HEK293 (cell line): Measurements from ENCODE around the gene NPHP1.

Experiments used
- SP7 ChIP-seq: fragments of 450-650 bp; formaldehyde crosslinking; IDR thresholded peaks from 2 replicates; pipeline ENCODE4 v1.5.1; 2016; ENCODE audit warnings: missing biosample characterization, missing genetic modification characterization
- ZNF302 ChIP-seq: fragments of 450-650 bp; formaldehyde crosslinking; IDR thresholded peaks from 2 replicates; pipeline ENCODE4 v1.5.1; 2016; ENCODE audit warnings: missing biosample characterization, missing genetic modification characterization, low read depth
- TF ChIP-seq, protein P1 (sequence below): fragments of 450-650 bp; formaldehyde crosslinking; IDR thresholded peaks from 2 replicates; pipeline ENCODE4 v1.5.1; 2016; ENCODE audit warnings: missing biosample characterization, missing genetic modification characterization
- TF ChIP-seq, protein P2 (sequence below): fragments of 450-650 bp; formaldehyde crosslinking; IDR thresholded peaks from 2 replicates; pipeline ENCODE4 v1.5.1; 2016; ENCODE audit warnings: missing biosample characterization, missing genetic modification characterization
- TF ChIP-seq, protein P3 (sequence below): fragments of 450-650 bp; formaldehyde crosslinking; IDR thresholded peaks from 2 replicates; pipeline ENCODE4 v1.5.1; 2016; ENCODE audit warnings: missing biosample characterization, missing genetic modification characterization
- TF ChIP-seq, protein P4 (sequence below): fragments of 450-650 bp; formaldehyde crosslinking; IDR thresholded peaks from 2 replicates; pipeline ENCODE4 v1.5.1; 2016; ENCODE audit warnings: missing biosample characterization, missing genetic modification characterization

DNA sequence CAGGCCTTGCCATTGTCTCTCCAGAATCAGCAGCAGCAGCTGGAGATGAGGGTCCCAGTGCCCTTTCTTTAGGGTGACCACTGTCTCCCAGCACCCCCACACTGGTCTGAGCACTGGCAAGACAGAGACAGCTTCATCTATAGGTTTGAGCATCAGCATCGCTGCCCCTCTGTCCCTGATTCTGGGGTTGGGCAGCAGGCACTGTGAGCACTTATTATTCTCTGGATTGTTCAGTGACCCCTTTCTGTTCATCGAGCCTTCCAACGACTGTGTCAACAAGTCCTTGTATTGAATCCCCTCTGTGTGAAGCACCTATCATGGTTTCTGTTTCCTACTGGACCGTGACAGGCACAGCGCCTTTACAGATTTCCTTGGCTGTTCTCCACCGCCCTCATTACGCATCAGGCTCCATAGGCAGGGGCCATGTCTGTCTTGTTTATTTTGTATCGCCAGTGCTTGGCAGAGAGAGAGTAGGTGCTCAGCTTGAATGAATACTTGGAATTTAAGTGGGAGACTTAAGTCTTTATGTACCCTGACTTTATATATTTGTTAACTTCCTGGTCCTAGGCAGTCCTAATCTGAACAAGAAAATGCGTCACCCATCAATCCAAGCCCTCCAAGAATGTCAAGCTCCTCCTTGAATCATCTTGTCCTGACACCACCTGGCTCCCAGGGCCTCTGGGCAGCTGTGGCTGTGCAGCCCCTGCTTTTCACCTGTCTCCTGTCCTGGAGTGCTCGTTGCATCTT, 100.6 kb downstream of the NPHP1 start:
- TF ChIP-seq, protein P1, sequence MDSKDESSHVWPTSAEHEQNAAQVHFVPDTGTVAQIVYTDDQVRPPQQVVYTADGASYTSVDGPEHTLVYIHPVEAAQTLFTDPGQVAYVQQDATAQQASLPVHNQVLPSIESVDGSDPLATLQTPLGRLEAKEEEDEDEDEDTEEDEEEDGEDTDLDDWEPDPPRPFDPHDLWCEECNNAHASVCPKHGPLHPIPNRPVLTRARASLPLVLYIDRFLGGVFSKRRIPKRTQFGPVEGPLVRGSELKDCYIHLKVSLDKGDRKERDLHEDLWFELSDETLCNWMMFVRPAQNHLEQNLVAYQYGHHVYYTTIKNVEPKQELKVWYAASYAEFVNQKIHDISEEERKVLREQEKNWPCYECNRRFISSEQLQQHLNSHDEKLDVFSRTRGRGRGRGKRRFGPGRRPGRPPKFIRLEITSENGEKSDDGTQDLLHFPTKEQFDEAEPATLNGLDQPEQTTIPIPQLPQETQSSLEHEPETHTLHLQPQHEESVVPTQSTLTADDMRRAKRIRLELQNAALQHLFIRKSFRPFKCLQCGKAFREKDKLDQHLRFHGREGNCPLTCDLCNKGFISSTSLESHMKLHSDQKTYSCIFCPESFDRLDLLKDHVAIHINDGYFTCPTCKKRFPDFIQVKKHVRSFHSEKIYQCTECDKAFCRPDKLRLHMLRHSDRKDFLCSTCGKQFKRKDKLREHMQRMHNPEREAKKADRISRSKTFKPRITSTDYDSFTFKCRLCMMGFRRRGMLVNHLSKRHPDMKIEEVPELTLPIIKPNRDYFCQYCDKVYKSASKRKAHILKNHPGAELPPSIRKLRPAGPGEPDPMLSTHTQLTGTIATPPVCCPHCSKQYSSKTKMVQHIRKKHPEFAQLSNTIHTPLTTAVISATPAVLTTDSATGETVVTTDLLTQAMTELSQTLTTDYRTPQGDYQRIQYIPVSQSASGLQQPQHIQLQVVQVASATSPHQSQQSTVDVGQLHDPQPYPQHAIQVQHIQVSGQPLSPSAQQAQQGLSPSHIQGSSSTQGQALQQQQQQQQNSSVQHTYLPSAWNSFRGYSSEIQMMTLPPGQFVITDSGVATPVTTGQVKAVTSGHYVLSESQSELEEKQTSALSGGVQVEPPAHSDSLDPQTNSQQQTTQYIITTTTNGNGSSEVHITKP (tag by site-specific recombination) = no peak
- TF ChIP-seq, protein P2, sequence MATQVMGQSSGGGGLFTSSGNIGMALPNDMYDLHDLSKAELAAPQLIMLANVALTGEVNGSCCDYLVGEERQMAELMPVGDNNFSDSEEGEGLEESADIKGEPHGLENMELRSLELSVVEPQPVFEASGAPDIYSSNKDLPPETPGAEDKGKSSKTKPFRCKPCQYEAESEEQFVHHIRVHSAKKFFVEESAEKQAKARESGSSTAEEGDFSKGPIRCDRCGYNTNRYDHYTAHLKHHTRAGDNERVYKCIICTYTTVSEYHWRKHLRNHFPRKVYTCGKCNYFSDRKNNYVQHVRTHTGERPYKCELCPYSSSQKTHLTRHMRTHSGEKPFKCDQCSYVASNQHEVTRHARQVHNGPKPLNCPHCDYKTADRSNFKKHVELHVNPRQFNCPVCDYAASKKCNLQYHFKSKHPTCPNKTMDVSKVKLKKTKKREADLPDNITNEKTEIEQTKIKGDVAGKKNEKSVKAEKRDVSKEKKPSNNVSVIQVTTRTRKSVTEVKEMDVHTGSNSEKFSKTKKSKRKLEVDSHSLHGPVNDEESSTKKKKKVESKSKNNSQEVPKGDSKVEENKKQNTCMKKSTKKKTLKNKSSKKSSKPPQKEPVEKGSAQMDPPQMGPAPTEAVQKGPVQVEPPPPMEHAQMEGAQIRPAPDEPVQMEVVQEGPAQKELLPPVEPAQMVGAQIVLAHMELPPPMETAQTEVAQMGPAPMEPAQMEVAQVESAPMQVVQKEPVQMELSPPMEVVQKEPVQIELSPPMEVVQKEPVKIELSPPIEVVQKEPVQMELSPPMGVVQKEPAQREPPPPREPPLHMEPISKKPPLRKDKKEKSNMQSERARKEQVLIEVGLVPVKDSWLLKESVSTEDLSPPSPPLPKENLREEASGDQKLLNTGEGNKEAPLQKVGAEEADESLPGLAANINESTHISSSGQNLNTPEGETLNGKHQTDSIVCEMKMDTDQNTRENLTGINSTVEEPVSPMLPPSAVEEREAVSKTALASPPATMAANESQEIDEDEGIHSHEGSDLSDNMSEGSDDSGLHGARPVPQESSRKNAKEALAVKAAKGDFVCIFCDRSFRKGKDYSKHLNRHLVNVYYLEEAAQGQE (tag by site-specific recombination) = no peak
- no peak for TF ChIP-seq SP7 (tag by site-specific recombination)
- TF ChIP-seq, protein P3, sequence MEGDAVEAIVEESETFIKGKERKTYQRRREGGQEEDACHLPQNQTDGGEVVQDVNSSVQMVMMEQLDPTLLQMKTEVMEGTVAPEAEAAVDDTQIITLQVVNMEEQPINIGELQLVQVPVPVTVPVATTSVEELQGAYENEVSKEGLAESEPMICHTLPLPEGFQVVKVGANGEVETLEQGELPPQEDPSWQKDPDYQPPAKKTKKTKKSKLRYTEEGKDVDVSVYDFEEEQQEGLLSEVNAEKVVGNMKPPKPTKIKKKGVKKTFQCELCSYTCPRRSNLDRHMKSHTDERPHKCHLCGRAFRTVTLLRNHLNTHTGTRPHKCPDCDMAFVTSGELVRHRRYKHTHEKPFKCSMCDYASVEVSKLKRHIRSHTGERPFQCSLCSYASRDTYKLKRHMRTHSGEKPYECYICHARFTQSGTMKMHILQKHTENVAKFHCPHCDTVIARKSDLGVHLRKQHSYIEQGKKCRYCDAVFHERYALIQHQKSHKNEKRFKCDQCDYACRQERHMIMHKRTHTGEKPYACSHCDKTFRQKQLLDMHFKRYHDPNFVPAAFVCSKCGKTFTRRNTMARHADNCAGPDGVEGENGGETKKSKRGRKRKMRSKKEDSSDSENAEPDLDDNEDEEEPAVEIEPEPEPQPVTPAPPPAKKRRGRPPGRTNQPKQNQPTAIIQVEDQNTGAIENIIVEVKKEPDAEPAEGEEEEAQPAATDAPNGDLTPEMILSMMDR (tag by site-specific recombination) = no peak
- TF ChIP-seq, protein P4, sequence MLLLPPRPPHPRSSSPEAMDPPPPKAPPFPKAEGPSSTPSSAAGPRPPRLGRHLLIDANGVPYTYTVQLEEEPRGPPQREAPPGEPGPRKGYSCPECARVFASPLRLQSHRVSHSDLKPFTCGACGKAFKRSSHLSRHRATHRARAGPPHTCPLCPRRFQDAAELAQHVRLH (tag by site-specific recombination) = no peak
- no peak for TF ChIP-seq ZNF302 (tag by site-specific recombination)
